Panc1 (cell line): Measurements from ENCODE around the gene ST8SIA1. TPM values are rescaled to one million over a fixed set of nuclear protein-coding genes. Genes with fewer than 3 reads are reported as not detected.

Experiments used
- ATAC-seq: fragments of 200-7000 bp; cut with Tn5 transposase; 2 replicates; pipeline ENCODE4 v1.9.1; 2020; ENCODE audit warnings: mild to moderate bottlenecking, moderate library complexity
- BruUV-seq: library from RNA; stranded (reverse); fragments of 400-500 nt; replicated peaks from 2 replicates; lab custom pipeline; 2021; lab: Mats Ljungman, UMichigan
- CTCF ChIA-PET: fragments of 300-600 bp; sonication (Branson Sonifier 250); formaldehyde crosslinking; loops from one replicate; lab custom pipeline; 2022; ENCODE audit warnings: antibody characterized with exemption; lab: Charles Lee
- POLR2A ChIA-PET: fragments of 300-600 bp; sonication (Branson Sonifier 250); formaldehyde crosslinking; loops from one replicate; lab custom pipeline; 2022; ENCODE audit warnings: antibody characterized with exemption; lab: Charles Lee
- DNase-seq: peaks from one replicate; pipeline ENCODE4 v3.0.0-alpha.2; 2010; ENCODE audit warnings: low read depth, low spot score
- H3K27ac ChIP-seq: 2 replicates; pipeline ENCODE4 v1.5.1; 2011; ENCODE audit warnings: mild to moderate bottlenecking, low read length, inconsistent platforms
- H3K27me3 ChIP-seq: fragments of 200-500 bp; sonication (Bioruptor generic); 2 replicates; pipeline ENCODE4 v1.6.0; 2014; ENCODE audit warnings: low read length, inconsistent platforms; ENCODE audit not compliant: control insufficient read depth, insufficient read depth
- H3K36me3 ChIP-seq: fragments of 200-500 bp; sonication (Bioruptor generic); 2 replicates; pipeline ENCODE4 v1.5.1; 2014; ENCODE audit warnings: inconsistent platforms, mild to moderate bottlenecking, low read length, moderate library complexity; ENCODE audit not compliant: control insufficient read depth, insufficient read depth
- H3K4me1 ChIP-seq: 2 replicates; pipeline ENCODE4 v1.5.1; 2011; ENCODE audit warnings: inconsistent platforms, mild to moderate bottlenecking, low read length, moderate library complexity; ENCODE audit not compliant: control insufficient read depth, insufficient read depth
- H3K4me3 ChIP-seq, 2 experiments: 2 replicates each; pipeline ENCODE4 v1.5.1; 2011 to 2012; ENCODE audit warnings: low read depth in 2 of 2, low read length in 2 of 2, mild to moderate bottlenecking in 2 of 2, inconsistent platforms in 1 of 2, moderate library complexity in 1 of 2
- H3K9me3 ChIP-seq: fragments of 200-500 bp; sonication (Bioruptor generic); 2 replicates; pipeline ENCODE4 v1.5.1; 2014; ENCODE audit warnings: low read depth, mild to moderate bottlenecking, inconsistent platforms, low read length, moderate library complexity; ENCODE audit not compliant: control insufficient read depth, insufficient read depth
- CTCF ChIP-seq: fragments of 450-650 bp; IDR thresholded peaks from 2 replicates; pipeline ENCODE4 v1.5.1; 2017; ENCODE audit warnings: mild to moderate bottlenecking
- POLR2AphosphoS5 ChIP-seq: IDR thresholded peaks from 2 replicates; pipeline ENCODE4 v1.6.1; 2012; ENCODE audit warnings: mild to moderate bottlenecking, low read depth, low read length, moderate library complexity
- REST ChIP-seq, 2 experiments: IDR thresholded peaks; 2 replicates each; pipeline ENCODE4 v1.6.1; 2011 to 2012; ENCODE audit warnings: low read depth in 2 of 2, control low read depth in 1 of 2, low read length in 1 of 2, mild to moderate bottlenecking in 1 of 2, moderate library complexity in 1 of 2; ENCODE audit not compliant: insufficient read depth in 1 of 2
- SIN3A ChIP-seq: IDR thresholded peaks from 2 replicates; pipeline ENCODE4 v1.6.1; 2012; ENCODE audit warnings: low read depth, mild to moderate bottlenecking, low read length, moderate library complexity, borderline replicate concordance; ENCODE audit not compliant: insufficient read depth
- TCF7L2 ChIP-seq: IDR thresholded peaks from 2 replicates; pipeline ENCODE4 v1.6.1; 2011; ENCODE audit warnings: mild to moderate bottlenecking, low read depth, low read length, inconsistent platforms
- in situ Hi-C: cut with HindIII; loops from 2 replicates; pipeline ENCODE4 v1.10.0; 2016; ENCODE audit warnings: low sequenced_read_pairs, low pct_unique_long_range_greater_than_20kb
- intact Hi-C: fragments of 100-400 bp; cut with micrococcal nuclease; formaldehyde crosslinking; loops from one replicate; pipeline ENCODE4 v1.10.0; 2022; ENCODE audit not compliant: unreplicated experiment
- total RNA-seq: library from RNA; stranded (reverse); gene quantifications from one replicate; pipeline ENCODE4 v1.2.1, GENCODE V29; 2021; ENCODE audit not compliant: unreplicated experiment

The ST8SIA1 gene
- total RNA-seq, 1 experiment from 2014 or later = 0.13 TPM

- Histone ChIP-seq H3K4me1 (no peaks in the 10 kb centered on the region), H3K4me3 (no peak overlapping the region), H3K27ac (no peak overlapping the region), H3K27me3 (no peaks in the 10 kb centered on the region), H3K36me3 (no peaks in the 10 kb centered on the region), H3K9me3 (no peaks in the 10 kb centered on the region)
- TF ChIP-seq TCF7L2 = no peak
- TF ChIP-seq REST (IDR thresholded peaks at IDR 0.05; ENCODE audit: insufficient read depth in 1 of 2, low read depth in 2 of 2, low read length in 1 of 2) = no peak
- no peak for TF ChIP-seq CTCF
- TF ChIP-seq SIN3A = no peak
- no peak for TF ChIP-seq POLR2AphosphoS5
- CTCF ChIA-PET = no interaction called here
- no peak for DNase-seq
- intact Hi-C loops = no loop called here
- POLR2A ChIA-PET = no interaction called here
- in situ Hi-C loops = no loop called here
- BruUV-seq = no TSS peak
- no peak for ATAC-seq
These were observed 52.2 kb downstream of the ST8SIA1 start for GRCh38 chr12:22282283-22282682.

- Histone ChIP-seq H3K36me3 (no peaks in the 10 kb centered on the region), H3K4me1 (no peaks in the 10 kb centered on the region), H3K9me3 (no peaks in the 10 kb centered on the region), H3K4me3 (no peak overlapping the region), H3K27ac (no peak overlapping the region), H3K27me3 (no peaks in the 10 kb centered on the region)
- no TSS peak for BruUV-seq
- TF ChIP-seq SIN3A = no peak
- TF ChIP-seq TCF7L2 = no peak
- no peak for TF ChIP-seq POLR2AphosphoS5
- TF ChIP-seq REST (IDR thresholded peaks at IDR 0.05; ENCODE audit: insufficient read depth in 1 of 2, low read depth in 2 of 2, low read length in 1 of 2) = no peak
- TF ChIP-seq CTCF = no peak
- POLR2A ChIA-PET = no interaction called here
- DNase-seq = no peak
- CTCF ChIA-PET = no interaction called here
- intact Hi-C loops = no loop called here
- ATAC-seq = no peak
- in situ Hi-C loops = no loop called here
These were observed 57.6 kb downstream of the ST8SIA1 start for GRCh38 chr12:22276867-22277266.
